Liver (tissue), 3 donors: ENCODE measurements around the gene DNAJC25.
"Not testable (repeated sequence)": the region's sequence is repeated elsewhere in the genome, so short reads cannot be mapped to it uniquely, and the experiment has no call there.

ENCODE experiments used
- CTCF ChIP-seq: fragments of 150-350 bp; IDR thresholded peaks from 2 replicates; pipeline ENCODE4 v1.5.1; 2017; ENCODE audit warnings: improper control_type of control experiment, low read depth, low read length; ENCODE audit not compliant: missing input control
- EGR1 ChIP-seq, 2 donors: IDR thresholded peaks; 2 replicates each; pipeline ENCODE4 v1.6.1; 2016 to 2018; ENCODE audit warnings: antibody characterized with exemption in 2 of 2, low read depth in 2 of 2
- FOXA1 ChIP-seq: IDR thresholded peaks from 2 replicates; pipeline ENCODE4 v1.6.1; 2016; ENCODE audit warnings: antibody characterized with exemption
- GABPA ChIP-seq, 2 donors: IDR thresholded peaks in 1 of 2; conservative IDR thresholded peaks in 1 of 2; 2 replicates each; pipeline ENCODE4 v1.6.1; 2016; ENCODE audit warnings: antibody characterized with exemption in 2 of 2, mild to moderate bottlenecking in 1 of 2, moderate library complexity in 1 of 2
- HNF4G ChIP-seq: IDR thresholded peaks from 2 replicates; pipeline ENCODE4 v1.6.1; 2016; ENCODE audit warnings: antibody characterized with exemption
- JUND ChIP-seq, 2 donors: IDR thresholded peaks; 2 replicates each; pipeline ENCODE4 v1.6.1; 2016; ENCODE audit warnings: antibody characterized with exemption in 2 of 2
- MAX ChIP-seq: IDR thresholded peaks from 2 replicates; pipeline ENCODE4 v1.6.1; 2016; ENCODE audit warnings: antibody characterized with exemption
- RAD21 ChIP-seq, 2 donors: IDR thresholded peaks; 2 replicates each; pipeline ENCODE4 v1.6.1; 2016; ENCODE audit warnings: antibody characterized with exemption in 2 of 2, mild to moderate bottlenecking in 2 of 2
- RXRA ChIP-seq, 2 donors: IDR thresholded peaks; 2 replicates each; pipeline ENCODE4 v1.6.1; 2017 to 2018; ENCODE audit warnings: antibody characterized with exemption in 2 of 2, mild to moderate bottlenecking in 1 of 2
- TAF1 ChIP-seq: conservative IDR thresholded peaks from 2 replicates; pipeline ENCODE4 v1.6.1; 2016; ENCODE audit warnings: antibody characterized with exemption, mild to moderate bottlenecking
- YY1 ChIP-seq: IDR thresholded peaks from 2 replicates; pipeline ENCODE4 v1.6.1; 2016; ENCODE audit warnings: antibody characterized with exemption, mild to moderate bottlenecking
- donor health status: healthy.
- donor health status: healthy.

GRCh38 chr9:111617349-111617748, 13.8 kb upstream of the DNAJC25 start:
- TF ChIP-seq CTCF; YY1; MAX; EGR1 (IDR thresholded peaks at IDR 0.05; ENCODE audit: low read depth in 2 of 2); RXRA (IDR thresholded peaks at IDR 0.05); TAF1; GABPA (IDR thresholded peaks at IDR 0.05 in 1 of 2, conservative IDR thresholded peaks at IDR 0.05 in 1 of 2); FOXA1; JUND (IDR thresholded peaks at IDR 0.05); RAD21 (IDR thresholded peaks at IDR 0.05); HNF4G: not testable (repeated sequence)
